Esophagus squamous epithelium (tissue), 5 donors: Measurements from ENCODE around the gene THBS1. TPM values are rescaled to one million over a fixed set of nuclear protein-coding genes. Genes with fewer than 3 reads are reported as not detected.

Source experiments
- DNase-seq: peaks from one replicate; lab custom pipeline; 2025; lab: John Stamatoyannopoulos, UW
- H3K27ac ChIP-seq, 4 donors: fragments of 200-600 bp; sonication (generic); one replicate each; pipeline ENCODE4 v1.5.1; 2016 to 2019; ENCODE audit warnings: mild to moderate bottlenecking in 1 of 4
- H3K27me3 ChIP-seq, 4 donors: fragments of 200-600 bp; sonication (generic); 1 replicate in 3 of 4; 2 replicates in 1 of 4; pipeline versions ENCODE4 v1.5.1 to v1.6.0; 2017 to 2021; ENCODE audit warnings: antibody characterized with exemption in 1 of 4
- H3K36me3 ChIP-seq, 3 donors: fragments of 200-600 bp; sonication (generic); one replicate each; pipeline ENCODE4 v1.5.1; 2016 to 2019
- H3K4me1 ChIP-seq, 3 donors: fragments of 200-600 bp; sonication (generic); one replicate each; pipeline ENCODE4 v1.5.1; 2017 to 2019
- H3K4me3 ChIP-seq, 4 donors: fragments of 200-600 bp; sonication (generic); 1 replicate in 3 of 4; 2 replicates in 1 of 4; pipeline ENCODE4 v1.5.1; 2016 to 2019; ENCODE audit warnings: mild to moderate bottlenecking in 2 of 4, moderate library complexity in 1 of 4
- H3K9me3 ChIP-seq, 3 donors: fragments of 200-600 bp; sonication (generic); one replicate each; pipeline ENCODE4 v1.5.1; 2016 to 2019
- POLR2A ChIP-seq, 4 donors: fragments of 450-650 bp; IDR thresholded peaks; one replicate each; pipeline ENCODE4 v1.6.1; 2017; ENCODE audit warnings: antibody characterized with exemption in 4 of 4, mild to moderate bottlenecking in 4 of 4, moderate library complexity in 3 of 4
- WGBS, 2 donors: methylation state at CpG; one replicate each; pipeline ENCODE4 v1.1.5; 2018; 5-methylcytosine and 5-hydroxymethylcytosine counted together
- intact Hi-C: fragments of 100-400 bp; cut with DNase I; formaldehyde crosslinking; loops from one replicate; pipeline ENCODE4 v1.15.0; 2022
- total RNA-seq, 4 donors: library from RNA; depleted of rRNA; stranded (reverse); fragments of >200 nt; gene quantifications; one replicate each; pipeline ENCODE4 v1.1.0, GENCODE V29; 2016
- TF ChIP-seq, protein P1 (sequence below), 6 experiments: fragments of 450-650 bp in 4 of 6; fragments of 200-600 bp in 2 of 6; sonication (generic) in 2 of 6; IDR thresholded peaks; one replicate each; pipeline ENCODE4 v1.5.1; 2016 to 2019; ENCODE audit warnings: antibody characterized with exemption in 6 of 6, mild to moderate bottlenecking in 4 of 6, moderate library complexity in 4 of 6
- donor health status: DM: yes; HTN: yes; CAD: no.

The THBS1 gene
- total RNA-seq, 4 donors from 2014 or later = 6.3 to 110 (median 63.8) TPM

DNA sequence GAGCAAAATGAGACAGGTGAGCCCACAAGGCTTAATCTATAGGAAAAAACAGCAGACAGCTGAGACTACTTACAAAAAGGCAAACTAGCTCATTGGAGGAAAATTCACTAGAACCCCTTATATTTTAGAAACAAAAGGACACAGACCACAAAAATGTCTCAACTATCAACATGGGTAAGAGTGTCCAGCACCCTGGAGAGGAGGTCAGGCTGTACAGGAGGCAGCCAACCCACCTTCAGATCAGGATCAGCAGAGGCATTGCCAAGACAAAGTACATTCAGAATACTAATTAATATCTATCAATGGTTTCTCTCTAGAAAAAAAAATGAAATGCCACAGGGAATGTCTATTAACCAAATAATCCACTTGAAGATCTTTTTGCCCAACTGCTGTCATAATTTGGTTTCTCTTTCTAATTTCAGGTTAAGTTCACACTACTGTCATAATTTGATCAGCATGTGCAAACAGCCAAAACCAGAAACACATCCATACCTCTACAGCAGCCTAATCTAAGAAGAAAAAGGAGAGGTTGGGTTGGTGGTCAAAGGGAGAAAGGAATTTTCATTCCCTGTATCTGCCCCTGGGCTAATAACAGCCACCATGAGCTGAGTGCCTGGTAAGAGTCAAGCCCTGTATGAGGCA lies 26.0 kb upstream of the THBS1 start:
- Histone ChIP-seq H3K27ac (no peak overlapping the region), H3K9me3 (no peaks in the 10 kb centered on the region), H3K4me3 (no peak overlapping the region), H3K27me3 (no peaks in the 10 kb centered on the region), H3K4me1 (peaks cover 0 to 44% (median 19%) of the 10 kb centered on the region in 3 donors), H3K36me3 (no peaks in the 10 kb centered on the region)
- no peak for TF ChIP-seq POLR2A (IDR thresholded peaks at IDR 0.05)
- TF ChIP-seq, protein P1, sequence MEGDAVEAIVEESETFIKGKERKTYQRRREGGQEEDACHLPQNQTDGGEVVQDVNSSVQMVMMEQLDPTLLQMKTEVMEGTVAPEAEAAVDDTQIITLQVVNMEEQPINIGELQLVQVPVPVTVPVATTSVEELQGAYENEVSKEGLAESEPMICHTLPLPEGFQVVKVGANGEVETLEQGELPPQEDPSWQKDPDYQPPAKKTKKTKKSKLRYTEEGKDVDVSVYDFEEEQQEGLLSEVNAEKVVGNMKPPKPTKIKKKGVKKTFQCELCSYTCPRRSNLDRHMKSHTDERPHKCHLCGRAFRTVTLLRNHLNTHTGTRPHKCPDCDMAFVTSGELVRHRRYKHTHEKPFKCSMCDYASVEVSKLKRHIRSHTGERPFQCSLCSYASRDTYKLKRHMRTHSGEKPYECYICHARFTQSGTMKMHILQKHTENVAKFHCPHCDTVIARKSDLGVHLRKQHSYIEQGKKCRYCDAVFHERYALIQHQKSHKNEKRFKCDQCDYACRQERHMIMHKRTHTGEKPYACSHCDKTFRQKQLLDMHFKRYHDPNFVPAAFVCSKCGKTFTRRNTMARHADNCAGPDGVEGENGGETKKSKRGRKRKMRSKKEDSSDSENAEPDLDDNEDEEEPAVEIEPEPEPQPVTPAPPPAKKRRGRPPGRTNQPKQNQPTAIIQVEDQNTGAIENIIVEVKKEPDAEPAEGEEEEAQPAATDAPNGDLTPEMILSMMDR (IDR thresholded peaks at IDR 0.05) = no peak
- intact Hi-C loops = no loop called here
- no peak for DNase-seq

DNA sequence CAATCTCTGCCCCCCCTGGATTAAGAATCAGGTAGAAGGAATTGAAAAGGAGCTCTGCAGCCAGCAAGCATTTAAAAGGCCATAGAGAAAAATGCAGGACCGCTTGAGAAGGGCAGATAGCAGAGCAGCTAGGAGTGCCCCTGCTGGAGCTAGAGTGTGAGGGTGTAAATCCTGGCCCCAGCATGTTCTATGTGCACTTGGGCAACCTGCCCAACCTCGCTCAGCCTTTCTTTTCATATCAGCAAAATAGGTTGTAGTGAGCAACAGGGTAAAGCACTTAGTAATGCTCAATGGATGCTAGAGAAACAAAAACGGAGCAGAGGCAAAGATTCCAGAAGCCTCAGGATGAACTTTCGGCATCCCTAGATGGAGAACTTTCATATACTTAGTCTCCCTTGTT lies 25.0 kb upstream of the THBS1 start:
- H3K9me3 ChIP-seq = no peaks in the 10 kb centered on the region
- peaks cover 0 to 44% (median 19%) of the 10 kb centered on the region in 3 donors for H3K4me1 ChIP-seq
- H3K36me3 ChIP-seq = no peaks in the 10 kb centered on the region
- intact Hi-C loops = no loop called here
- H3K4me3 ChIP-seq = no peak overlapping the region
- H3K27me3 ChIP-seq = no peaks in the 10 kb centered on the region
- TF ChIP-seq, protein P1 (IDR thresholded peaks at IDR 0.05) = no peak
- TF ChIP-seq POLR2A (IDR thresholded peaks at IDR 0.05) = no peak
- 55 to 58% methylated on average over 4 of the region's 4 CpGs for WGBS, 2 donors
- no peak for DNase-seq
- H3K27ac ChIP-seq = no peak overlapping the region

DNA sequence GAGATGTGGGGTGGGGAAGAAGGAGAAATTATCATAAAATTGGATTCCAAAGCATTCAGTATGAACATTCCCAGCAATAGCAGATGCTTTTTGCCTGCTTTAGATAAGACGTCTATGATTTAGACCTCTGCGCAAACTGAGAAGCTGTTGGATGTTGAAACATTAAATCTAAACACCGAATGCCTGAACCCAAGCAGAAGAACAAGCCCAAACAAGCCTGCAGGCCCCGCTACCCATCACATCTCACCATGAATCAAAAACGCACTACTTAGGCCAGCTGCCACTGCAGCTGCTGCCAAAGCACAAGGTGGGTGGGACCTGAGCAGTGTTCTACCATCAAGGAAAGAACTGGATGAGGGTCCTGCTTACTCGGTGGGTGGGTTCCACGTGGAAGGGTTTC lies 24.4 kb upstream of the THBS1 start:
- no peaks in the 10 kb centered on the region for H3K36me3 ChIP-seq
- intact Hi-C loops = no loop called here
- 61% methylated on average over 4 to 7 of the region's 7 CpGs for WGBS, 2 donors
- no peaks in the 10 kb centered on the region for H3K9me3 ChIP-seq
- peaks cover 0 to 44% (median 19%) of the 10 kb centered on the region in 3 donors for H3K4me1 ChIP-seq
- no peak for TF ChIP-seq POLR2A (IDR thresholded peaks at IDR 0.05)
- TF ChIP-seq, protein P1 (IDR thresholded peaks at IDR 0.05) = no peak
- no peak for DNase-seq
- H3K4me3 ChIP-seq = no peak overlapping the region
- no peak overlapping the region for H3K27ac ChIP-seq
- no peaks in the 10 kb centered on the region for H3K27me3 ChIP-seq

DNA sequence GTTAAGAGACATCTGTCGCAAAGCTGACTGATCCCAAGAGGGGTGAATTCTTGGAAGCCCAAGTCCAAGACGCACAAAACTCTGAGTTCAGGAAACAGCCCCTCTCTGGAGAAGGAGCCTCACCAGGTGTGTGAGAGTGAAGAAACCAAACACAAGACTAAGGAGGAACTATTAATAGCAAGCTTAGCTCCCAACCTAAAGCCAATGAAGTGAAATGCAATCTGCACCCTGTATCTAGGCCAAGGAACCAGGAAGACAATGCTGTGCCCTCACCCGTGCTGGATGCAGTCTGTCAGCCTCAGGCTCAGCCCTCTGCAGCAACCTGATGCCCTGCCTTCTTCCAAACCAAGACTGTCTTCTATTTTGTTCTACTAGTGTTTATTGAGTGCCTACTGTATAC lies 22.5 kb upstream of the THBS1 start:
- WGBS, 2 donors = 81 to 84% methylated on average over 3 of the region's 3 CpGs

DNA sequence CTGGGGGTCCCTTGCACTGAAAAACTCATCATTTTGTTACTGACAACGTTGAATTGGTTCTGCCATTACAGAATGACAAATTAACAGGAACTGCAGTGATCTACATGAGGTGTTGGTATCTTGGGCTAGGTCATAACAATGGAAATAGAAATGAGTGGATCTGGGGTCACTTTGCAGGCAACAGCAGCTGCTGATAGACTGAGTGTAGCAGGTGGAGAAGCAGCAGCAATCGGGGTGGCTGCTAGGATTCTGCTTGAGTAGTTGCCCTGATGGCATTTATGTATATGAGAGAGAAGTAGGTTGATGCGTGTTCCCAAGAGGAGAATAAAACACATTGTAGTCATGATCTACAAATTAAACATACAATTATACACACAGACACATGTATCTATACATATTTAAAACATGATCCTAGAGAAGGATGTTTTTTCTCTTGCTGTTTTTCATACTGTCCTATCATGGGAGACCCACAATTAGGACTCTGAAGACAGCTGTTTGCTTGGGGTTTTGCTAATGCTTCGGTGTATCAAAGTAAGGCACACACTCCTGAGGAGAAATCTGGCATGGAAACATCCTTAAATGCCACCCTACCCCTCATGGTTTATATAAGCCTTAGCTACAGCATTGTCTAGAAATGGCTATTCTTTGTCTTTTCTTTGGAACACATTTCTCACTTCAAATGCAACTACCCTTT lies 15.8 kb upstream of the THBS1 start:
- Histone ChIP-seq H3K27me3 (no peaks in the 10 kb centered on the region), H3K9me3 (no peaks in the 10 kb centered on the region), H3K4me3 (no peak overlapping the region), H3K36me3 (no peaks in the 10 kb centered on the region), H3K4me1 (no peaks in the 10 kb centered on the region), H3K27ac (no peak overlapping the region)
- no peak for DNase-seq
- intact Hi-C loops = no loop called here
- TF ChIP-seq, protein P1 (IDR thresholded peaks at IDR 0.05) = no peak
- no peak for TF ChIP-seq POLR2A (IDR thresholded peaks at IDR 0.05)
- WGBS, 2 donors = 82 to 91% methylated on average over 4 of the region's 4 CpGs

More for the DNA sequence above, 22.5 kb upstream of the THBS1 start:
- intact Hi-C loops = no loop called here
- Histone ChIP-seq H3K36me3 (no peaks in the 10 kb centered on the region), H3K9me3 (no peaks in the 10 kb centered on the region), H3K4me3 (no peak overlapping the region), H3K4me1 (peaks cover 0 to 32% (median 16%) of the 10 kb centered on the region in 3 donors), H3K27me3 (no peaks in the 10 kb centered on the region), H3K27ac (no peak overlapping the region)
- no peak for TF ChIP-seq POLR2A (IDR thresholded peaks at IDR 0.05)
- TF ChIP-seq, protein P1 (IDR thresholded peaks at IDR 0.05) = no peak
- DNase-seq = no peak
